OCI-LY1 (cell line): ENCODE results near the gene PRKG1.

Experiments used
- H2AFZ ChIP-seq: fragments of 200-600 bp; sonication (generic), shearing (Covaris generic); 2 replicates; pipeline ENCODE4 v1.6.0; 2014; ENCODE audit warnings: antibody characterized with exemption, mild to moderate bottlenecking, low read length
- H3F3A ChIP-seq: fragments of 200-600 bp; sonication (generic), shearing (Covaris generic); 2 replicates; pipeline ENCODE4 v1.6.0; 2014; ENCODE audit warnings: mild to moderate bottlenecking, antibody characterized with exemption, low read length, moderate library complexity; ENCODE audit not compliant: insufficient read depth
- H3K27ac ChIP-seq: fragments of 200-600 bp; sonication (generic); 2 replicates; pipeline ENCODE4 v1.5.1; 2014; ENCODE audit warnings: low read length, mixed run types, mild to moderate bottlenecking, low read depth; ENCODE audit not compliant: poor library complexity, severe bottlenecking
- H3K27me3 ChIP-seq: fragments of 200-600 bp; sonication (generic); 2 replicates; pipeline ENCODE4 v1.6.0; 2014; ENCODE audit warnings: antibody characterized with exemption, mild to moderate bottlenecking, low read length, moderate library complexity; ENCODE audit not compliant: insufficient read depth
- H3K36me3 ChIP-seq: fragments of 200-600 bp; sonication (generic); 2 replicates; pipeline ENCODE4 v1.6.1; 2014; ENCODE audit warnings: mild to moderate bottlenecking, antibody characterized with exemption, low read length, moderate library complexity, mixed read lengths; ENCODE audit not compliant: insufficient read depth
- H3K4me1 ChIP-seq: fragments of 200-600 bp; sonication (generic); 2 replicates; pipeline ENCODE4 v1.5.1; 2014; ENCODE audit warnings: mild to moderate bottlenecking, low read length, moderate library complexity; ENCODE audit not compliant: insufficient read depth, severe bottlenecking
- H3K4me2 ChIP-seq: fragments of 200-600 bp; sonication (generic), shearing (Covaris generic); 2 replicates; pipeline ENCODE4 v1.6.1; 2014; ENCODE audit warnings: low read length
- H3K4me3 ChIP-seq: fragments of 200-600 bp; sonication (generic); 2 replicates; pipeline ENCODE4 v1.5.1; 2014; ENCODE audit warnings: low read length, low read depth, mild to moderate bottlenecking, mixed read lengths; ENCODE audit not compliant: poor library complexity, severe bottlenecking
- H3K79me2 ChIP-seq: fragments of 200-600 bp; shearing (Covaris generic); 2 replicates; pipeline ENCODE4 v1.6.1; 2016; ENCODE audit warnings: mixed run types, low read length, mixed read lengths; ENCODE audit not compliant: insufficient read depth
- H3K9ac ChIP-seq: fragments of 200-600 bp; sonication (generic), shearing (Covaris generic); 2 replicates; pipeline ENCODE4 v1.6.1; 2014; ENCODE audit warnings: mild to moderate bottlenecking, low read length, mixed read lengths
- H3K9me2 ChIP-seq: fragments of 200-600 bp; sonication (generic), shearing (Covaris generic); 2 replicates; pipeline ENCODE4 v1.6.1; 2014; ENCODE audit warnings: low read depth, mild to moderate bottlenecking, low read length, mixed read lengths
- H3K9me3 ChIP-seq: fragments of 200-600 bp; shearing (Covaris generic); 2 replicates; pipeline ENCODE4 v1.6.1; 2014; ENCODE audit warnings: low read length, mixed read lengths
- H4K20me1 ChIP-seq: fragments of 200-600 bp; sonication (generic), shearing (Covaris generic); 2 replicates; pipeline ENCODE4 v1.6.0; 2016; ENCODE audit warnings: mild to moderate bottlenecking, low read length; ENCODE audit not compliant: insufficient read depth
- CTCF ChIP-seq: fragments of 200-600 bp; sonication (generic), shearing (Covaris generic); IDR thresholded peaks from 2 replicates; pipeline ENCODE4 v1.5.1; 2017; ENCODE audit warnings: mild to moderate bottlenecking, antibody characterized with exemption, low read length, moderate library complexity, mixed read lengths
- EZH2 ChIP-seq: fragments of 200-600 bp; sonication (generic), shearing (Covaris generic); IDR thresholded peaks from 2 replicates; pipeline ENCODE4 v1.8.0; 2017; ENCODE audit warnings: borderline replicate concordance, mixed run types, mild to moderate bottlenecking, antibody characterized with exemption, low read length, moderate library complexity, mixed read lengths

PRKG1 gene

GRCh38 chr10:51821045-51821444, 746.8 kb downstream of the PRKG1 start:
- H3K4me1 ChIP-seq: no peaks in the 10 kb centered on the region
- H3K27me3 ChIP-seq: no peaks in the 10 kb centered on the region
- no peaks in the 10 kb centered on the region for H3K9me2 ChIP-seq
- no peaks in the 10 kb centered on the region for H3K9me3 ChIP-seq
- H3K4me3 ChIP-seq: no peak overlapping the region
- no peak overlapping the region for H2AFZ ChIP-seq
- no peak overlapping the region for H3K4me2 ChIP-seq
- no peaks in the 10 kb centered on the region for H3K36me3 ChIP-seq
- TF ChIP-seq EZH2: no peak
- TF ChIP-seq CTCF: no peak
- H3K9ac ChIP-seq: no peak overlapping the region
- no peaks in the 10 kb centered on the region for H3F3A ChIP-seq
- no peaks in the 10 kb centered on the region for H4K20me1 ChIP-seq
- H3K79me2 ChIP-seq: no peaks in the 10 kb centered on the region
- no peak overlapping the region for H3K27ac ChIP-seq

- no peak overlapping the region for H3K9ac ChIP-seq
- H3K79me2 ChIP-seq: no peaks in the 10 kb centered on the region
- H2AFZ ChIP-seq: no peak overlapping the region
- no peaks in the 10 kb centered on the region for H3K9me3 ChIP-seq
- no peaks in the 10 kb centered on the region for H4K20me1 ChIP-seq
- H3K9me2 ChIP-seq: no peaks in the 10 kb centered on the region
- no peak overlapping the region for H3K27ac ChIP-seq
- H3K4me1 ChIP-seq: no peaks in the 10 kb centered on the region
- H3F3A ChIP-seq: no peaks in the 10 kb centered on the region
- H3K27me3 ChIP-seq: no peaks in the 10 kb centered on the region
- H3K4me2 ChIP-seq: no peak overlapping the region
- H3K36me3 ChIP-seq: no peaks in the 10 kb centered on the region
- TF ChIP-seq CTCF (no peak), EZH2 (no peak)
- no peak overlapping the region for H3K4me3 ChIP-seq
These were observed 747.5 kb downstream of the PRKG1 start for GRCh38 chr10:51821745-51822144.

- no peaks in the 10 kb centered on the region for H4K20me1 ChIP-seq
- no peaks in the 10 kb centered on the region for H3K36me3 ChIP-seq
- H3K9me3 ChIP-seq: no peaks in the 10 kb centered on the region
- no peak overlapping the region for H3K9ac ChIP-seq
- H3K9me2 ChIP-seq: no peaks in the 10 kb centered on the region
- no peaks in the 10 kb centered on the region for H3F3A ChIP-seq
- H2AFZ ChIP-seq: no peak overlapping the region
- no peak overlapping the region for H3K27ac ChIP-seq
- no peaks in the 10 kb centered on the region for H3K79me2 ChIP-seq
- no peak for TF ChIP-seq CTCF
- no peak for TF ChIP-seq EZH2
- no peaks in the 10 kb centered on the region for H3K4me1 ChIP-seq
- no peak overlapping the region for H3K4me2 ChIP-seq
- no peaks in the 10 kb centered on the region for H3K27me3 ChIP-seq
- H3K4me3 ChIP-seq: no peak overlapping the region
These were observed 758.5 kb downstream of the PRKG1 start for GRCh38 chr10:51832652-51833383.
